SK-N-SH (cell line): Measurements from ENCODE around the gene SH3GLB2. TPM values are rescaled to one million over a fixed set of nuclear protein-coding genes. Genes with fewer than 3 reads are reported as not detected.

ENCODE experiments used
- CTCF ChIA-PET: fragments of 300-600, 350-600 bp; formaldehyde crosslinking; extraction: SDS; loops from one replicate; lab custom pipeline; 2021; lab: Yijun Ruan, JAX
- POLR2A ChIA-PET: fragments of 350-600 bp; sonication (Branson Sonifier 250); formaldehyde crosslinking; extraction: SDS; loops from one replicate; lab custom pipeline; 2020; ENCODE audit warnings: antibody characterized with exemption, inconsistent platforms; lab: Yijun Ruan, JAX
- DNase-seq: peaks from one replicate; pipeline ENCODE4 v3.0.0; 2012
- H2AFZ ChIP-seq: fragments of 200-600 bp; sonication (generic); 2 replicates; pipeline ENCODE4 v1.8.1; 2016; ENCODE audit warnings: antibody characterized with exemption, mild to moderate bottlenecking, low read depth
- H3F3A ChIP-seq: fragments of 200-600 bp; sonication (generic); replicated peaks from 2 replicates; pipeline ENCODE3; 2016; ENCODE audit warnings: antibody characterized with exemption, mild to moderate bottlenecking; ENCODE audit not compliant: insufficient read depth
- H3K27ac ChIP-seq, 2 experiments: fragments of 200-500 bp in 1 of 2; fragments of 200-600 bp in 1 of 2; sonication (Bioruptor generic) in 1 of 2; sonication (generic), shearing (Covaris generic) in 1 of 2; 2 replicates each; pipeline versions ENCODE4 v1.5.1 to v1.6.1; 2014 to 2016; ENCODE audit warnings: low read depth in 2 of 2, inconsistent platforms in 1 of 2, low read length in 1 of 2, mild to moderate bottlenecking in 1 of 2, mixed read lengths in 1 of 2
- H3K27me3 ChIP-seq: fragments of 200-600 bp; sonication (generic), shearing (Covaris generic); 2 replicates; pipeline ENCODE4 v1.6.1; 2016; ENCODE audit warnings: mixed run types; ENCODE audit not compliant: insufficient read depth
- H3K36me3 ChIP-seq, 2 experiments: fragments of 200-500 bp in 1 of 2; fragments of 200-600 bp in 1 of 2; sonication (Bioruptor generic) in 1 of 2; sonication (generic) in 1 of 2; replicated peaks in 1 of 2; 2 replicates each; pipeline versions ENCODE3 to v1.5.1; 2014 to 2016; ENCODE audit warnings: low read length in 1 of 2, mild to moderate bottlenecking in 1 of 2; ENCODE audit not compliant: insufficient read depth in 2 of 2, control insufficient read depth in 1 of 2
- H3K4me1 ChIP-seq, 2 experiments: fragments of 200-500 bp in 1 of 2; fragments of 200-600 bp in 1 of 2; sonication (Bioruptor generic) in 1 of 2; sonication (generic), shearing (Covaris generic) in 1 of 2; 2 replicates each; pipeline versions ENCODE4 v1.5.1 to v1.6.1; 2014 to 2016; ENCODE audit warnings: low read depth in 1 of 2, low read length in 1 of 2, mixed run types in 1 of 2; ENCODE audit not compliant: insufficient read depth in 2 of 2, control insufficient read depth in 1 of 2
- H3K4me2 ChIP-seq: fragments of 200-600 bp; sonication (generic), shearing (Covaris generic); 2 replicates; pipeline ENCODE4 v1.6.1; 2017; ENCODE audit warnings: mixed run types
- H3K4me3 ChIP-seq, 2 experiments: fragments of 200-500 bp in 1 of 2; fragments of 200-600 bp in 1 of 2; sonication (Bioruptor generic) in 1 of 2; sonication (generic), shearing (Covaris generic) in 1 of 2; 2 replicates each; pipeline versions ENCODE4 v1.5.1 to v1.8.1; 2014 to 2016; ENCODE audit warnings: low read depth in 2 of 2, inconsistent platforms in 1 of 2, low read length in 1 of 2, mild to moderate bottlenecking in 1 of 2, mixed read lengths in 1 of 2, moderate library complexity in 1 of 2
- H3K79me2 ChIP-seq: fragments of 200-600 bp; sonication (generic); 2 replicates; pipeline ENCODE4 v1.8.1; 2017; ENCODE audit warnings: mild to moderate bottlenecking; ENCODE audit not compliant: insufficient read depth
- H3K9ac ChIP-seq: fragments of 200-600 bp; sonication (generic); 2 replicates; pipeline ENCODE4 v1.6.1; 2017; ENCODE audit warnings: mixed run types
- H3K9me2 ChIP-seq: fragments of 200-600 bp; sonication (generic); 2 replicates; pipeline ENCODE4 v1.6.1; 2017; ENCODE audit warnings: mixed run types
- H3K9me3 ChIP-seq: fragments of 200-600 bp; sonication (generic); 2 replicates; pipeline ENCODE4 v1.6.1; 2017; ENCODE audit warnings: mixed run types, mild to moderate bottlenecking, moderate library complexity
- H4K20me1 ChIP-seq: fragments of 200-600 bp; sonication (generic); 2 replicates; pipeline ENCODE4 v1.6.1; 2017; ENCODE audit warnings: mild to moderate bottlenecking, mixed run types; ENCODE audit not compliant: insufficient read depth
- EP300 ChIP-seq, 2 experiments: IDR thresholded peaks; 2 replicates each; pipeline versions ENCODE4 v1.4.0 to v1.6.1; 2012; ENCODE audit warnings: borderline replicate concordance in 1 of 2, low read depth in 1 of 2, low read length in 1 of 2
- EZH2phosphoT487 ChIP-seq: fragments of 200-600 bp; sonication (generic); IDR thresholded peaks from 2 replicates; pipeline ENCODE4 v1.6.1; 2017; ENCODE audit warnings: low read depth, mixed run types, mild to moderate bottlenecking, antibody characterized with exemption, moderate library complexity, borderline replicate concordance
- FOSL2 ChIP-seq: IDR thresholded peaks from 2 replicates; pipeline ENCODE4 v1.4.0; 2012; ENCODE audit warnings: low read depth, mild to moderate bottlenecking, moderate library complexity, borderline replicate concordance
- GATA2 ChIP-seq: sonication (generic); formaldehyde crosslinking; IDR thresholded peaks from 2 replicates; pipeline ENCODE4 v1.5.0; 2020; ENCODE audit warnings: mild to moderate bottlenecking, missing genetic modification reagents
- MXI1 ChIP-seq: IDR thresholded peaks from 2 replicates; pipeline ENCODE4 v1.6.1; 2012; ENCODE audit warnings: mild to moderate bottlenecking, low read depth, low read length, improper control_type of control experiment
- NFIC ChIP-seq: IDR thresholded peaks from 2 replicates; pipeline ENCODE4 v1.4.0; 2012; ENCODE audit warnings: borderline replicate concordance
- RCOR1 ChIP-seq: fragments of 150-350 bp; IDR thresholded peaks from 2 replicates; pipeline ENCODE4 v1.6.1; 2017; ENCODE audit warnings: antibody characterized with exemption, low read length
- RFX5 ChIP-seq: IDR thresholded peaks from 2 replicates; pipeline ENCODE4 v1.6.1; 2012; ENCODE audit warnings: mild to moderate bottlenecking, improper control_type of control experiment, low read length
- TAF1 ChIP-seq: IDR thresholded peaks from 2 replicates; pipeline ENCODE4 v1.6.1; 2012; ENCODE audit warnings: low read depth, mild to moderate bottlenecking, low read length, moderate library complexity, borderline replicate concordance
- TEAD4 ChIP-seq: IDR thresholded peaks from 2 replicates; pipeline ENCODE4 v1.4.0; 2012; ENCODE audit warnings: mild to moderate bottlenecking, borderline replicate concordance; ENCODE audit not compliant: insufficient read depth
- USF1 ChIP-seq: IDR thresholded peaks from 2 replicates; pipeline ENCODE4 v1.4.0; 2012; ENCODE audit warnings: low read depth, borderline replicate concordance
- WGBS: methylation state at CpG from one replicate; pipeline ENCODE4 v1.1.6; 2017; ENCODE audit warnings: low lambda C conversion rate; 5-methylcytosine and 5-hydroxymethylcytosine counted together
- polyA plus RNA-seq, 3 experiments: library from polyadenylated mRNA; depleted of rRNA; stranded (reverse); fragments of >200 nt; gene quantifications; 2 replicates each; pipeline ENCODE4 v1.2.3, GENCODE V29; 2012
- TF ChIP-seq, protein P1 (sequence below): IDR thresholded peaks from 2 replicates; pipeline ENCODE4 v1.6.1; 2012; ENCODE audit warnings: mild to moderate bottlenecking, low read depth, low read length, moderate library complexity
- TF ChIP-seq, protein P2 (sequence below): IDR thresholded peaks from 2 replicates; pipeline ENCODE4 v1.4.0; 2012; ENCODE audit warnings: low read depth

The SH3GLB2 gene
- polyA plus RNA-seq, 1 of the 3 experiments (the other 2 are of a cell fraction), result 94.4 TPM

DNA sequence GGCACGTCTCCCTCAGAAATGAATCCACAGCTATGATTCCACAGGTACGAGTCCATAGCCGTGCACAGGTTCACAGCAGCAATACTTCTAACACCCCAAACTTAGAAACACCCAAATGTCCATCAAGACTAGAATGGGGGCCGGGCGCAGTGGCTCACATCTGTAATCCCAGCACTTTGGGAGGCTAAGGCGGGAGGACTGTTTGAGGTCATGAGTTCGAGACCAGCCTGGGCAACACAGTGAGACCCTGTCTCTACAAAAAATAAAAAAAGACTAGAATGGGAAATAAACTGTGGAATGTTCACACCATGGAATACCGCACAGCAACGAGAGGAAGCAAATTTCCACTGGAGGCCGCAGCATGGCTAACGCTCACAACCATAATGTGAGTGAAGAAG, 48.5 kb upstream of the SH3GLB2 start:
- no peak overlapping the region for H3K9ac ChIP-seq
- peaks cover 0 to 12% of the 10 kb centered on the region in 2 experiments; a peak in 2 of 4 replicates for H3K4me1 ChIP-seq
- POLR2A ChIA-PET, result no interaction called here
- no peak overlapping the region for H2AFZ ChIP-seq
- TF ChIP-seq RFX5 (no peak), EZH2phosphoT487 (no peak), EP300 (IDR thresholded peaks at IDR 0.05; ENCODE audit: borderline replicate concordance in 1 of 2, low read depth in 1 of 2, low read length in 1 of 2) (no peak), USF1 (no peak), RCOR1 (no peak), FOSL2 (no peak), TEAD4 (no peak), NFIC (no peak), MXI1 (no peak), TAF1 (no peak), GATA2 (CRISPR knock-in tag) (no peak)
- TF ChIP-seq, protein P1, sequence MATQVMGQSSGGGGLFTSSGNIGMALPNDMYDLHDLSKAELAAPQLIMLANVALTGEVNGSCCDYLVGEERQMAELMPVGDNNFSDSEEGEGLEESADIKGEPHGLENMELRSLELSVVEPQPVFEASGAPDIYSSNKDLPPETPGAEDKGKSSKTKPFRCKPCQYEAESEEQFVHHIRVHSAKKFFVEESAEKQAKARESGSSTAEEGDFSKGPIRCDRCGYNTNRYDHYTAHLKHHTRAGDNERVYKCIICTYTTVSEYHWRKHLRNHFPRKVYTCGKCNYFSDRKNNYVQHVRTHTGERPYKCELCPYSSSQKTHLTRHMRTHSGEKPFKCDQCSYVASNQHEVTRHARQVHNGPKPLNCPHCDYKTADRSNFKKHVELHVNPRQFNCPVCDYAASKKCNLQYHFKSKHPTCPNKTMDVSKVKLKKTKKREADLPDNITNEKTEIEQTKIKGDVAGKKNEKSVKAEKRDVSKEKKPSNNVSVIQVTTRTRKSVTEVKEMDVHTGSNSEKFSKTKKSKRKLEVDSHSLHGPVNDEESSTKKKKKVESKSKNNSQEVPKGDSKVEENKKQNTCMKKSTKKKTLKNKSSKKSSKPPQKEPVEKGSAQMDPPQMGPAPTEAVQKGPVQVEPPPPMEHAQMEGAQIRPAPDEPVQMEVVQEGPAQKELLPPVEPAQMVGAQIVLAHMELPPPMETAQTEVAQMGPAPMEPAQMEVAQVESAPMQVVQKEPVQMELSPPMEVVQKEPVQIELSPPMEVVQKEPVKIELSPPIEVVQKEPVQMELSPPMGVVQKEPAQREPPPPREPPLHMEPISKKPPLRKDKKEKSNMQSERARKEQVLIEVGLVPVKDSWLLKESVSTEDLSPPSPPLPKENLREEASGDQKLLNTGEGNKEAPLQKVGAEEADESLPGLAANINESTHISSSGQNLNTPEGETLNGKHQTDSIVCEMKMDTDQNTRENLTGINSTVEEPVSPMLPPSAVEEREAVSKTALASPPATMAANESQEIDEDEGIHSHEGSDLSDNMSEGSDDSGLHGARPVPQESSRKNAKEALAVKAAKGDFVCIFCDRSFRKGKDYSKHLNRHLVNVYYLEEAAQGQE, result no peak
- TF ChIP-seq, protein P2, sequence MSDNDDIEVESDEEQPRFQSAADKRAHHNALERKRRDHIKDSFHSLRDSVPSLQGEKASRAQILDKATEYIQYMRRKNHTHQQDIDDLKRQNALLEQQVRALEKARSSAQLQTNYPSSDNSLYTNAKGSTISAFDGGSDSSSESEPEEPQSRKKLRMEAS, result no peak
- TF ChIP-seq, all 33 proteins: peak for 0
- DNase-seq, result no peak
- Histone ChIP-seq H3K9me3 (no peaks in the 10 kb centered on the region), H4K20me1 (no peaks in the 10 kb centered on the region), H3K4me3 (no peak overlapping the region), H3K79me2 (peaks cover 3% of the 10 kb centered on the region), H3K9me2 (no peaks in the 10 kb centered on the region), H3K36me3 (no peaks in the 10 kb centered on the region), H3F3A (peaks cover 2% of the 10 kb centered on the region), H3K27ac (no peak overlapping the region), H3K4me2 (no peak overlapping the region), H3K27me3 (no peaks in the 10 kb centered on the region)
- CTCF ChIA-PET, result interaction anchor here (1.2 to 1.7 kb wide), 2 partner anchors 70 to 548 kb away, joined by 3 read pairs; no protein-coding TSS in a partner anchor
- 87% methylated on average over 11 of the region's 11 CpGs for WGBS
